ENCODE data around the gene RNF144A.

RNF144A gene

GRCh38 chr2:6960659-6961058, 43.4 kb downstream of the RNF144A start:
- no peak for TF ChIP-seq CTCF (conservative IDR thresholded peaks at IDR 0.05; ENCODE audit: low read depth, low read length)
- H3K4me3 ChIP-seq (ENCODE audit: low read length) = no peak overlapping the region
- DNase-seq (ENCODE audit: low read depth) = no peak

- H3K4me3 ChIP-seq (ENCODE audit: low read length) = no peak overlapping the region
- no peak for TF ChIP-seq CTCF (conservative IDR thresholded peaks at IDR 0.05; ENCODE audit: low read depth, low read length)
- no peak for DNase-seq (ENCODE audit: low read depth)
These were observed 46.5 kb downstream of the RNF144A start for GRCh38 chr2:6963727-6964126.

GRCh38 chr2:6965071-6965795, 48.0 kb downstream of the RNF144A start:
- DNase-seq (ENCODE audit: low read depth) = no peak
- no peak overlapping the region for H3K4me3 ChIP-seq (ENCODE audit: low read length)
- no peak for TF ChIP-seq CTCF (conservative IDR thresholded peaks at IDR 0.05; ENCODE audit: low read depth, low read length)

GRCh38 chr2:6966446-6966940, 49.3 kb downstream of the RNF144A start:
- H3K4me3 ChIP-seq (ENCODE audit: low read length) = no peak overlapping the region
- DNase-seq (ENCODE audit: low read depth) = no peak
- TF ChIP-seq CTCF (conservative IDR thresholded peaks at IDR 0.05; ENCODE audit: low read depth, low read length) = no peak

GRCh38 chr2:6967301-6967700, 50.1 kb downstream of the RNF144A start:
- no peak for TF ChIP-seq CTCF (conservative IDR thresholded peaks at IDR 0.05; ENCODE audit: low read depth, low read length)
- no peak for DNase-seq (ENCODE audit: low read depth)

GRCh38 chr2:6968319-6969100, 51.3 kb downstream of the RNF144A start:
- H3K4me3 ChIP-seq (ENCODE audit: low read length) = no peak overlapping the region
- DNase-seq (ENCODE audit: low read depth) = no peak
- peak; percentile 34 for TF ChIP-seq CTCF (conservative IDR thresholded peaks at IDR 0.05; ENCODE audit: low read depth, low read length)

More at GRCh38 chr2:6967301-6967700, 50.1 kb downstream of the RNF144A start:
- no peak overlapping the region for H3K4me3 ChIP-seq (ENCODE audit: low read length)
